Inflammatory macrophage treated with lipopolysaccharide for 4 hours (primary cell): Measurements from ENCODE around the gene CNNM3.

Experiments used
- DNase-seq: peaks from one replicate; pipeline ENCODE4 v3.0.0-alpha.2; 2020

The CNNM3 gene

DNA sequence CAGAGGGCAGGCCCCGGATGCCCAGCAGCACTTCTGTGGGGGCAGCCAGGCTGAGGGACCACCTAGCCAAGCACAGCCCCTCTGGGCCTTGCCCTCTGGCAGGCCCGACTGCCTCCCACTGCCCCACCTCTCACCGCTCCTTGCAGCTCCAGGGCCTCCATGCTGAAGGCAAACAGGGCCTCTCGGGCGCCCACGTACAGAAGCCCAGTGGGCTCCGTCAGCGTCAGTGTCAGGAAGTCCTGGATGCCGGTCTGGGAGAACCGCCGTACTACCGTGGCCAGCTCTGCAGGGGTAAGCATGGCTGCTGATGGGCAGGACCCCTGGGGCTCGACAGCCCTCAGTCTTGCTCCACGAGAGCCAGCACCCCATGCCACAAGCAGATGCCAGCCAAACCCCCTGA, 50.1 kb downstream of the CNNM3 start:
- no peak for DNase-seq

GRCh38 chr2:96866586-96866985, 50.5 kb downstream of the CNNM3 start:
- DNase-seq = no peak

DNA sequence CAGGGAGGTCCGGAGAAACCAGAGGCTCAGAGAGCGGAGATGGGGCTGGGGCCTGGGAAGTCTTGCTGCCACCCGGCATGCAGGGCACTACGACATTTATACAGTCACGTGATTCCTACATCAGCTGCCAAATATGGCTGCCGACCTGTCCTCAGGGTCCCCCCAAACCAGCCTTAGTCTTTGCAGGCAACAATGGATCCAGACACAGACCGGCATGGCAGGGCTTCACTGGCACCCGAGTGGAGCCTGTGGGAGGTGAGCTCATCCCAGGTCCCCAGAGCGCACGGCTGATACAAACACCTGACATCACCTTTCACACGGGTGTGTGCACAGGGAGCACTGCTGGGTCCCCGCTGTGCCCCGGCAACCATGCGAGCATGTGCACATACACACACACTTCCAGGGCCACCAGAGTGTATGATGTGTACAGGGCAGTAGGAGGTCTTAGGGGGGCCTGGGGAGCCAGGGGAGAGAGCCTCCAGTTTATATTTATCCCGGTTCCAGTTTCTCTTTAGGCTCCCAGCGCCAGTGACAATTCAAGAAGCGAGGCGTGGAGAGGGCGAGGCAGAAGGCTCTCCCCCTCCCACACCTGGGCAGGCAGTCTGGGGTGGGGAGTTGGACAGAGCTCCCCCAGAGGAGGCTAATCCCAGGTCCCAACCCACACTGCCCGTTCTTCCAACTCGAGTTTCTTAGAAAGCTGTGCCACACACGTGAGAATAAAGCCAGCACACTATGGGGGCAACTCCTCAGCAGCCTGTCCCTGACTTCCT, 51.1 kb downstream of the CNNM3 start:
- DNase-seq = no peak

GRCh38 chr2:96867756-96868554, 51.9 kb downstream of the CNNM3 start:
- DNase-seq = no peak

DNA sequence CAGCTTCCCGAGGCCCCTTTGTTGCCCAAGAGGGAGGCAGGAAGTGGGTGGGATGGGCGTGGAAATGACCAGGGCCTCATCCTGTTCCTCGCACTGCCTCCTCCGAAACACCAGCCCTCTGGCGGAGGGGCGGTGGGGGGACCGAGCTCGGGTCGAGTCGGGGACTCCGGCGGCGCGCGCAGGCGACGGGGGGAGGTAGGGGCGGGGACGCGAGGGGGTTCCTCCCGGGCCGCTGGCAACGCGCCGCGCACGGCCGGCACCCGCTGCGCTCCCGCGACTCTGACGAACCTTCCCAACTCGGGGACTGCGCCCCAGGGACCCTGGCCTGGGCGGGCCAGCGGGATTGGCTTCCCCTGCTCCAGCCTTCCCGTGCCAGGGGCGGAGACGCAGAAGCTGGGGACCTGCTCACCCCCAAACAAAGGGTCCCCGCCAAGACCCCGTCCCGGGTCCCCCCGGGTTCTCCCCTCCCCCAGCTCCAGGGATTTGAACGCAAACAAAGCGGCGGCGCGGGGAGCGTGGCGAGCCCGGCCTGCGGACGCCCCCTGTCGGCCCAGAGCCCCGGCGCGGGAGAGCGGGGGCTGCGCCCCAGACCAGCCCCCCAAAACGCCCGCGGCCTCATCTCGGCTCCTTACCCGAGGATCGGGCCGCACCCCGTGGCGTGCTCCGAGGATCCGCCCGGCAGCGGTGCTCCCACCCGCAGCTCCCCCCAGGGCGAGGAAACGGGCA, 52.6 kb downstream of the CNNM3 start:
- peak; percentile 38 for DNase-seq

DNA sequence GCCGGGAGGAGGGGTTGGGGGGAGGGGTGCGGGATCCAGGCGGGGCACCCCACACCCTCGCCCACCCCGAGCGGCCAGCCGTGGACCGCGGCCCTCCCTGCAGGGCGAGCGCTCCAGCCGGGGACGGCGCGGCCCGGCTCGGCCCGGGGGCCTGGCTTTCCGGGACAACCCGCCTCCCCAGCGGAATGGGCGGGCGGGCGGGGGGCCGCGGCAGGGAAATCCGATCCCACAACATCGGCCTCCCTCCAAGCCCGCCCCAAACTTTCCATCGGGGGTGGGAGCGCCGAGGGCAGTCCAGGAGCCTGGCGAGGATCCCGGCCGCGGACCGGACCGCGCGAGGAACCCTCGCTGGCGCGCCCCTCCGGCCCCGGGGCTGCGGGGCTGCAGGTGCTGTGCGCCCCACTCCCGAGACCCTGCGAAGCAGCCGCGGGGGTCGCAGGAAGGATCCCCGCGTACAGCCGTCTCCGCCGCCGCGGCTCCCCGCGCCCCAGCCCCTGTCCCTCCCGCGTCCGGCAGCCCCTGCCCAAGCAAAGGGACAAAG, 53.3 kb downstream of the CNNM3 start:
- DNase-seq = no peak

GRCh38 chr2:96869822-96870625, 54.0 kb downstream of the CNNM3 start, which contains the start of gene SEMA4C:
Gene SEMA4C, minus strand, starts transcription at chr2:96870080. Its CDS starts 2,194 bp downstream, at chr2:96867886.
- no peak for DNase-seq

- DNase-seq = no peak
Observed at GRCh38 chr2:96870626-96871255, 54.7 kb downstream of the CNNM3 start.

DNA sequence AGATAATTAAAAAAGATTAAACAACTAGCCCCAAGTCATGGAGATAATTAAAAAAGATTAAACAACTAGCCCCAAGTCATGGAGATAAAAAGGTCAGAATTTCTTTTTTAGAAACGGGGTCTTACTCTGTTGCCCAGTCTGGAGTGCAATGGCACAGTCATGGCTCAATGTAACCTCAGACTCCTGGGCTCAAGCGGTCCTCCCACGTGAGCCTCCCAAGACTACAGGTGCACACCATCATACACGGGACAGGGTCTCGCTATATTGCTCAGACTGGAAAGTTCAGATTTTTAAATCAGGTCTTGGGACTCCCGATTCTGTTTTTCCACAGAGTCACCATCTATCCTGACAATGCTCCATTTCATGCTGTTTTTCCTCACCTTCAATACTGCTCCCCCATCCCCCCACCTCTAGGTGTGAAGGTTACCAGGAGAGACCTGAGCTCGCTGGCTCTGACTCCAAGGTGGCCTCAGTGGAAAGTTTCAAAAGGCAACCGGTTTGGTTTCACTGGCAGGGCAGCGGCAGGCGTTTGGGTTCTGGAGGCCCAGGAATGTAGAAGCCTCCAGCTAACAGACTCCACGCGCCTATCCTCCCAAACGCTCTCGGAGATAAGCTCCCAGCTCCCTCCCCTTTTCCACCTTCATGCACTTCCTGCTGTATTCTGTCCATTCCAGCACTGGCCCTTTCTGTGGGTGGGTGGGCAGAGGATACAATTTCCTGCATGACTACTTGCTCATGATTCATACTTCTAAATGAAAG, 56.7 kb downstream of the CNNM3 start:
- DNase-seq = no peak

DNA sequence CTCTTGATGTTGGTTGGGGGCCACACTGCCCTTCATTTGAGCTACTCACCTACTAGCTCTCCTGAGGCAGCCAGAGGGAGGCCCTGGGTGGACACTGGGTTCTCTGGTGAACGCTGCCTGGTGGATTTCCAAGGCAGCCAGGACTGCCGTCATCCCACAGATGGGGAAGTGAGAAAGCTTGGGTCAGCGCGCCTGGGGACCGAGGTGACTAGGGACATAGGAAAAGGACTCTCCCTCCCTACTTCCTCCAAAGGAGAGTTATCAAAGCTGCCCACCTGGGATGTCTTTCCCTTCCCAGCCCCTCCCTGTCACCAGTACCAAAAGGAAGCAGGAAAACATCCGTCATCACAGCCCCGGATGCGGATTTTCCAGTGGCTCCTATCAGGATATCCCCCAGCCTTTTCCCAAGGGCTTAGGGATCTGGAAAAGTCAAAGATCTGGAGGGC, 57.6 kb downstream of the CNNM3 start:
- peak; percentile 84 for DNase-seq

- DNase-seq = peak; percentile 22
Observed at GRCh38 chr2:96874198-96874831, 58.2 kb downstream of the CNNM3 start.

GRCh38 chr2:96875498-96876268, 59.6 kb downstream of the CNNM3 start:
- DNase-seq = no peak

GRCh38 chr2:96876269-96877041, 60.4 kb downstream of the CNNM3 start:
- DNase-seq = no peak

- no peak for DNase-seq
Observed at GRCh38 chr2:96877042-96877451, 61.0 kb downstream of the CNNM3 start.

GRCh38 chr2:96877631-96878092, 61.6 kb downstream of the CNNM3 start:
- DNase-seq = no peak

DNA sequence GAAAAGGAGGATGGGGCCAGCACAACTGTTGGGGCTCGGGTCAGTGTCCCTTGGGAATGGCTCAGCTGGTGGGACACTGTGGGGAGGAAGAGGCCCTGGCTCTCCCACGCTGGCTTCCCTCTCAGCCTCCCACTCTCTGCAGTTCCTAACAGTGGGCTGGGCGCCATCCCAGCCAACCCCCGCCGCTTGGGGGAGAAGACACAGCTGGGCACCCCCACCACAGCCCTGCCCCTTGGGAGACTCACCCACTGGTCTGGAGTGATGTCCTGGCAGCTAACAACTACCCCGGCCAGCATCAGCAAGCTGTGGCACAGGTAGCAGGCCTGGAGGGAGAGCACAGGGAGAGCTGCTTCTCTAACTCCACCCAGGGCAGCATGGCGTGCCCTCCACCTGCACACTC, 62.1 kb downstream of the CNNM3 start:
- DNase-seq = no peak

DNA sequence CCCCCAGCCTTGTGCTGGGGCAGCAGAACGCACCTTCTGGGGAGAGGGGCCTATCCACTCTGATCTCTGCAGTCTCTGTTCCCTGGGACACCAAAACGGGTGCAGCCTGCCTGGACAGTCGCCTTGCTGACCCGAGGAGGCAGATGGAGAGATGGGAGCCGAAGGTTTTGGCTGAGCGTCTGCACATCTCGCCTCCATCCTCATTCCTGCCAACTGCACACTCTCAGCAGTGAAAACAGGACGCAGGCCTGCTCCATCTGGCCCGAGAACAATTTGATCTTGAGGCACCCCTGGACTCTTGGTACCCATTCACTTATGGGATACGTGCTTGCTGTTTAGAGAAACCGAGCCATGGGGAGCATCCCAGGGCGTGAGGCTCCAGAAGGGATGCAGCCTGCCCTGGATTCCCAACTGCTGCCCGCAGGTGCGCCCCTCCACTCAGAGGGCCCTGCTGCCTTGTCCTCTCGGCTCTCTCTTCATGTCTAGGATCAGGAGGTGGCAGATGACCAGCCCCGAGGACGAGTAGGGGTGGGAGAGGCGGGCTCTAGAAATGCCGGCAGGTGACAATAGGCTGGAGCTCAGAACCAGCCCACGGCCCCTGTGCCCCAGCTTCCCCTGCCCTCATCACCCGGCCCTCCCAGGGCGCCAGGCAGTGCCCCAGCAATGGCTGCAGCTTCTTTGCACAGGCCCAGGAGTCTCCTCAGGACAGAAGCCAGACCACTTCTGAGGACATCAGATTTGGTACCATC, 62.9 kb downstream of the CNNM3 start:
- DNase-seq = no peak

- no peak for DNase-seq
Observed at GRCh38 chr2:96879545-96880040, 63.5 kb downstream of the CNNM3 start.
